ENCODE measurements around the gene ACO2. TPM values are rescaled to one million over a fixed set of nuclear protein-coding genes. Genes with fewer than 3 reads are reported as not detected.

ACO2 gene
- total RNA-seq, 4 donors from 2014 or later = 81.3 to 205 (median 135) TPM

- WGBS, 2 donors = 89 to 90% methylated on average over 3 of the region's 3 CpGs
- H3K4me3 ChIP-seq (replicated peaks in 1 of 3) = no peak overlapping the region
- no peak for TF ChIP-seq POLR2A (IDR thresholded peaks at IDR 0.05)
- no peak for TF ChIP-seq CTCF (IDR thresholded peaks at IDR 0.05)
- H3K9me3 ChIP-seq = no peaks in the 10 kb centered on the region
- H3K27ac ChIP-seq = no peak overlapping the region
- intact Hi-C loops (cut with DNase I) = loop anchor here (5.0 kb wide), 1 partner anchor 57 kb away; no protein-coding TSS in a partner anchor
- H3K4me1 ChIP-seq = peaks cover 15 to 24% of the 10 kb centered on the region in 2 donors
- no peaks in the 10 kb centered on the region for H3K36me3 ChIP-seq
- no peaks in the 10 kb centered on the region for H3K27me3 ChIP-seq
- no peak for DNase-seq
Measured at GRCh38 chr22:41540006-41540315, 71.0 kb downstream of the ACO2 start.

DNA sequence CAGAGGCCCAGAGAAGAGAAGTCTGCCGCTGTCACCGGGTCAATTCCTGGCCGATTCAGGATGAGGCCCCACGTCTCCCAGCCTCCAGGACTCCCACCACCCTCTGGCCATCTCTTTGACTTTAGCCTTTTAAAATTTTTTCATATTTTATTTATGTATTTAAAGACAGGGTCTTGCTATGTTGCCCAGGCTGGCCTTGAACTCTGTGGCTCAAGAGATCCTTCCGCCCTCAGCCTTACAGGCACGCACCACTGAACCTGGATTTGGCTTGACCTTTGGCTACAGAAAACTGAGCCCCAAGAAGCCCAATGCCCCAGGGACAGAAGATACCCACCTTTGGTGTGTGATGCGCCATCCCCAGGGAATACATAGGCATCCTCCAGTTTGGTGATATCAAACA, 71.4 kb downstream of the ACO2 start:
- no peak for TF ChIP-seq CTCF (IDR thresholded peaks at IDR 0.05)
- TF ChIP-seq POLR2A (IDR thresholded peaks at IDR 0.05) = no peak
- Histone ChIP-seq H3K4me3 (replicated peaks in 1 of 3) (no peak overlapping the region), H3K27me3 (no peaks in the 10 kb centered on the region), H3K9me3 (no peaks in the 10 kb centered on the region), H3K27ac (no peak overlapping the region), H3K36me3 (no peaks in the 10 kb centered on the region), H3K4me1 (peaks cover 16 to 26% of the 10 kb centered on the region in 2 donors)
- DNase-seq = no peak
- intact Hi-C loops (cut with DNase I) = loop anchor here (5.0 kb wide), 1 partner anchor 57 kb away; no protein-coding TSS in a partner anchor
- 89 to 90% methylated on average over 7 of the region's 7 CpGs for WGBS, 2 donors

DNA sequence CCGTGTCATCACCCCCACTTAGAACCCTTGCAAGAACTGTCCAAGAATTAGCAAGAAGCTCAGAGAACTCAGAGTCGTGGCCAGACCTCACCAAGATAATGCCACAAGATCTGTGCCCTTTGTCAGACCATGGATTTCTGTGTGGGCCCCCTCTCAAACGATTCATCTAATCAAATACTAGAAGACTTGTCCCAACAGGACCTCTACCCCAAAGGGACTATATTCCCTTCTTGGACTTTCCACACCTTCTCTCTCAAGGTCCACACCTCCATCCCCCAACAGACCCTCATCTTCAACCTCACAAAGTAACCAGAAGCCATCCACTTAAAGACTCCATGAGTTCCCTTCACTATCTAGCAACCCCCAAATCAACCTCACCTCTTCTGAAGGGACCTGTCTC, 72.6 kb downstream of the ACO2 start:
- no peak for TF ChIP-seq POLR2A (IDR thresholded peaks at IDR 0.05)
- TF ChIP-seq CTCF (IDR thresholded peaks at IDR 0.05) = no peak
- DNase-seq = no peak
- Histone ChIP-seq H3K4me1 (peaks cover 16 to 26% of the 10 kb centered on the region in 2 donors), H3K27me3 (no peaks in the 10 kb centered on the region), H3K27ac (no peak overlapping the region), H3K36me3 (no peaks in the 10 kb centered on the region), H3K4me3 (replicated peaks in 1 of 3) (no peak overlapping the region), H3K9me3 (no peaks in the 10 kb centered on the region)
- intact Hi-C loops (cut with DNase I) = loop anchor here (5.0 kb wide), 1 partner anchor 56 kb away; no protein-coding TSS in a partner anchor
- 74 to 79% methylated on average over 3 of the region's 3 CpGs for WGBS, 2 donors

DNA sequence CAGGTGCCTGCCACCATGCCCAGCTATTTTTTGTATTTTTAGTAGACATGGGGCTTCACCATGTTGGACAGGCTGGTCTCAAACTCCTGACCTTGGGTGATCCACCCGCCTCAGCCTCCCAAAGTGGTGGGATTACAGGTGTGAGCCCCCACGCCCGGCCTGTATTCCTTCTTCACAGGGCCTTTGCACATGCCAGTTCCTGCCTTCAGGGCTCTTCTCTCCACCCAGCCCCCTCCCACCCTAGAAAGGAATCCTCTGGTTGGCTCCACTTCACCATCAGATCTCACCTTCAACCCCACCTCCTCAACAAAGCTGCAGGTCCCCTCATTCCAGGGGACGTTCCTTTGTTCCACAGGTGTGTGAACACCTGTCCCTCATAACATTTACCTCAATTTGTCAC, 73.3 kb downstream of the ACO2 start:
- peaks cover 16 to 26% of the 10 kb centered on the region in 2 donors for H3K4me1 ChIP-seq
- no peaks in the 10 kb centered on the region for H3K36me3 ChIP-seq
- H3K27ac ChIP-seq = no peak overlapping the region
- no peak overlapping the region for H3K4me3 ChIP-seq (replicated peaks in 1 of 3)
- intact Hi-C loops (cut with DNase I) = loop anchor here (5.0 kb wide), 1 partner anchor 55 kb away; no protein-coding TSS in a partner anchor
- WGBS, 2 donors = 93 to 100% methylated on average over 4 of the region's 4 CpGs
- H3K9me3 ChIP-seq = no peaks in the 10 kb centered on the region
- no peaks in the 10 kb centered on the region for H3K27me3 ChIP-seq
- no peak for DNase-seq
- TF ChIP-seq CTCF (IDR thresholded peaks at IDR 0.05) (no peak), POLR2A (IDR thresholded peaks at IDR 0.05) (no peak)

DNA sequence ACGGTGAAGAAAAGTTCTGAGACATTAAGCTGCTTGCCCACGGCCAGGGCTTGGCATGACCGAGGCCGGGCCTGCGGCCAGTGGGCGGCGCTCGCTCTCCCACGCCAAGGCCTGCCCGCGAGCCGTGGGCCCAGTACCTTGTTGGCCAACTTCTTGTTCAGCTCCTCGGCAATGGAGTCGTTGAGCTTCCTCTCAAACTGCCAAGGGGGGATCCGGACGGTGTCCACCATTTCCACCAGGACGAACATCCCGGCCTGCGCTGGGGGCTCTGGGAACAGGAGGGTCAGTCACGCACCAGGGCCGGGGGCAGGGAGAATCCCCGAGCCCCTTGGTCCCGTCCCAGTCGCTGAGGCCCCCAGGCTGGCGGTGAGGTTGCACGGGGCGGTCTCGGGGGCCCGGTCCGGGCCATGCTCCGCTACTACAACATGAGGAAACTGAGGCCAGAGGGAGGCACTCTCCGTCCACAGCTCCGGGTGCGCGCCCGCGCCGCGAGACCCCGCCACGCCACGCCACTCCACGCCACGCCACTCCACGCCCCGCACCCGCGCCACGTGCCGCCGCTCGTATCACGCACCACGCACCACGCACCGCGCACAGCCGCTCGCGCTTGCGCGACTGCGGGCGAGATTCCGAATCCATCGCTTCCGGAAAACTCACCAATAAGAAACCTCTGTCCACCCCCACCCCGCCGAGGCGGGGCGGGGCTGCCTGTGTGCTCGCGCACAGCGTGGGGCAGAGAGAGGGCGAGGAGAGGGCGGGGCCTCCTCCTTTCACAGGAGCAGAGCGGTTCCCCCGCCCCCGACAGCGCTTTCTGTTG, 75.1 kb downstream of the ACO2 start, which contains the start of gene POLR3H:
Gene POLR3H (minus strand): TSS at position 617 of the 817 bp plus-strand sequence. CDS start 369 bp downstream, at position 248.
- 0 to 1% methylated on average over 16 to 25 of the region's 80 CpGs for WGBS, 2 donors
- H3K36me3 ChIP-seq = no peaks in the 10 kb centered on the region
- peak within 1 kb of the TSS; percentile 49 to 85 (median 77) for H3K4me3 ChIP-seq (replicated peaks in 1 of 3)
- no peaks in the 10 kb centered on the region for H3K27me3 ChIP-seq
- H3K4me1 ChIP-seq = peaks cover 16 to 26% of the 10 kb centered on the region in 2 donors
- peak within 1 kb of the TSS; percentile 72 to 89 (median 76) for H3K27ac ChIP-seq
- TF ChIP-seq CTCF (IDR thresholded peaks at IDR 0.05) (peak in 5 of 6 experiments; percentile 28 to 67 (median 48)), POLR2A (IDR thresholded peaks at IDR 0.05) (peak in 1 of 2 donors; percentile 58)
- DNase-seq = peak; percentile 99
- intact Hi-C loops (cut with DNase I) = loop anchor here (5.0 kb wide), 1 partner anchor 53 kb away; no protein-coding TSS in a partner anchor
- no peaks in the 10 kb centered on the region for H3K9me3 ChIP-seq
